Transverse colon (tissue), 4 donors: Measurements from ENCODE around the gene RFC2. TPM values are rescaled to one million over a fixed set of nuclear protein-coding genes. Genes with fewer than 3 reads are reported as not detected.
A peak's percentile ranks its signal among the peaks of the same experiment; 100 is the strongest.
"Not testable (repeated sequence)": the region's sequence is repeated elsewhere in the genome, so short reads cannot be mapped to it uniquely, and the experiment has no call there.

ENCODE experiments used
- DNase-seq: peaks from one replicate; pipeline ENCODE4 v3.0.0-alpha.2; 2019
- H3K27ac ChIP-seq, 4 donors: fragments of 200-600 bp; sonication (generic); 2 replicates each; pipeline ENCODE4 v1.5.1; 2016 to 2018; ENCODE audit warnings: inconsistent platforms in 4 of 4
- H3K27me3 ChIP-seq: fragments of 200-600 bp; sonication (generic); 2 replicates; pipeline ENCODE4 v1.5.1; 2017; ENCODE audit warnings: inconsistent platforms
- H3K36me3 ChIP-seq, 4 donors: fragments of 200-600 bp; sonication (generic); 2 replicates each; pipeline ENCODE4 v1.5.1; 2017 to 2019; ENCODE audit warnings: inconsistent platforms in 4 of 4
- H3K4me1 ChIP-seq, 4 donors: fragments of 200-600 bp; sonication (generic); 2 replicates each; pipeline ENCODE4 v1.5.1; 2017 to 2020; ENCODE audit warnings: inconsistent platforms in 4 of 4
- H3K4me3 ChIP-seq, 4 donors: fragments of 200-600 bp; sonication (generic); 1 replicate in 1 of 4; 2 replicates in 3 of 4; pipeline versions ENCODE4 v1.5.1 to v1.6.1; 2017 to 2019; ENCODE audit warnings: inconsistent platforms in 4 of 4
- H3K9me3 ChIP-seq, 2 donors: fragments of 200-600 bp; sonication (generic); 2 replicates each; pipeline ENCODE4 v1.5.1; 2017 to 2019; ENCODE audit warnings: inconsistent platforms in 2 of 2
- EP300 ChIP-seq: sonication (generic); formaldehyde crosslinking; IDR thresholded peaks from one replicate; pipeline ENCODE4 v1.6.1; 2017; ENCODE audit warnings: antibody characterized with exemption, low read depth
- POLR2A ChIP-seq: fragments of 450-650 bp; IDR thresholded peaks from one replicate; pipeline ENCODE4 v1.6.1; 2016; ENCODE audit warnings: antibody characterized with exemption, mild to moderate bottlenecking, moderate library complexity
- POLR2AphosphoS5 ChIP-seq, 3 donors: sonication (generic); formaldehyde crosslinking; IDR thresholded peaks; one replicate each; pipeline ENCODE4 v1.6.1; 2016; ENCODE audit warnings: antibody characterized with exemption in 3 of 3
- WGBS, 2 donors: methylation state at CpG; one replicate each; pipeline ENCODE4 v1.1.5; 2018; ENCODE audit warnings: low coverage in 1 of 2; 5-methylcytosine and 5-hydroxymethylcytosine counted together
- in situ Hi-C, 4 donors: fragments of 200-750 bp; cut with MboI; loops; one replicate each; pipeline versions ENCODE4 v1.15.0 to v1.15.1; 2017; ENCODE audit warnings: low sequenced_read_pairs in 3 of 4, low pct_ligation_motif_present in 1 of 4, low pct_unique_long_range_greater_than_20kb in 1 of 4
- intact Hi-C: fragments of 100-400 bp; cut with DNase I; formaldehyde crosslinking; loops from one replicate; pipeline ENCODE4 v1.15.1; 2023; ENCODE audit warnings: low total_unique reads
- total RNA-seq, 4 donors: library from RNA; depleted of rRNA; stranded (reverse); fragments of >200 nt; gene quantifications; one replicate each; pipeline ENCODE4 v1.1.0, GENCODE V29; 2016
- TF ChIP-seq, protein P1 (sequence below), 5 experiments: fragments of 200-600 bp in 3 of 5; fragments of 450-650 bp in 2 of 5; sonication (generic) in 3 of 5; IDR thresholded peaks; 1 replicate in 2 of 5; 2 replicates in 3 of 5; pipeline ENCODE4 v1.5.1; 2016 to 2017; ENCODE audit warnings: antibody characterized with exemption in 5 of 5, inconsistent platforms in 3 of 5, mild to moderate bottlenecking in 2 of 5, moderate library complexity in 1 of 5

RFC2 gene
- total RNA-seq, 4 donors from 2014 or later = 6.7 to 17.3 (median 9.3) TPM

DNA sequence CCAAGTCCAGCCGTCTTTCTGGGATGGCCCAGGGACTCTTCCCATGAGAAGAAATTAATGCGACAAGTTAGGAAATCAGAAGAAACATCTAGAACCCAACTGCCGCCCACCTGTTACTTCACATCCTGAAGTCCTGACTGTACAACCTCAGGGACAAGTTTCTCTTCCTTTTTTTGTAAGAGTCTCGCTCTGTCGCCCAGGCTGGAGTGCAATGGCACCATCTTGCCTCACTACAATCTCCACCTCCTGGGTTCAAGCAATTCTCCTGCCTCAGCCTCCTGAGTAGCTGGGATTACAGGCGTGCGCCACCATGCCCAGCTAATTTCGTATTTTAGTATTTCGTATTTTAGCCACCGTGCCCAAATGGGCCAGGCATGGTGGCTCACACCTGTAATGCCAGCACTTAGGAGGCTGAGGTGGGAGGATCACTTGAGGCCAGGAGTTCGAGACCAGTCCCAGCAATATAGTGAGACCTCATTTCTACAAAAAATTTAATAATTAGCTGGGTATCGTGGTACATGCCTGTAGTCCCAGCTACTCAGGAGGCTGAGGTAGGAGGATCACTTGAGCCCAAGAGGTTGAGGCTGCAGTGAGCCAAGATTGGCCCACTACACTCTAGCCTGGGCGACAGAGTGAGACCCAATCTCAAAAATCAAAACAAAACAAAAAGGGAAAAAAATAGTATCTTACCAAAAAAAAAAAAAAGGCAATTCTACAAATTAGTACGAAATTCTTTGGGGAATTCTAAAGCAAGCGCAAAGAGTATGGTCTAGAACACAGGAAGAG lies 23.6 kb downstream of the RFC2 start:
- H3K9me3 ChIP-seq = no peaks in the 10 kb centered on the region
- no peaks in the 10 kb centered on the region for H3K4me1 ChIP-seq
- H3K27ac ChIP-seq = no peak overlapping the region
- H3K4me3 ChIP-seq = no peak overlapping the region
- in situ Hi-C loops (no loop called here), intact Hi-C loops (no loop called here)
- DNase-seq = no peak
- 85 to 93% methylated on average over 9 to 15 of the region's 15 CpGs for WGBS, 2 donors
- TF ChIP-seq POLR2A (no peak), POLR2AphosphoS5 (IDR thresholded peaks at IDR 0.05) (no peak)
- no peaks in the 10 kb centered on the region for H3K27me3 ChIP-seq
- peaks cover 0 to 26% (median 3%) of the 10 kb centered on the region in 4 donors for H3K36me3 ChIP-seq

DNA sequence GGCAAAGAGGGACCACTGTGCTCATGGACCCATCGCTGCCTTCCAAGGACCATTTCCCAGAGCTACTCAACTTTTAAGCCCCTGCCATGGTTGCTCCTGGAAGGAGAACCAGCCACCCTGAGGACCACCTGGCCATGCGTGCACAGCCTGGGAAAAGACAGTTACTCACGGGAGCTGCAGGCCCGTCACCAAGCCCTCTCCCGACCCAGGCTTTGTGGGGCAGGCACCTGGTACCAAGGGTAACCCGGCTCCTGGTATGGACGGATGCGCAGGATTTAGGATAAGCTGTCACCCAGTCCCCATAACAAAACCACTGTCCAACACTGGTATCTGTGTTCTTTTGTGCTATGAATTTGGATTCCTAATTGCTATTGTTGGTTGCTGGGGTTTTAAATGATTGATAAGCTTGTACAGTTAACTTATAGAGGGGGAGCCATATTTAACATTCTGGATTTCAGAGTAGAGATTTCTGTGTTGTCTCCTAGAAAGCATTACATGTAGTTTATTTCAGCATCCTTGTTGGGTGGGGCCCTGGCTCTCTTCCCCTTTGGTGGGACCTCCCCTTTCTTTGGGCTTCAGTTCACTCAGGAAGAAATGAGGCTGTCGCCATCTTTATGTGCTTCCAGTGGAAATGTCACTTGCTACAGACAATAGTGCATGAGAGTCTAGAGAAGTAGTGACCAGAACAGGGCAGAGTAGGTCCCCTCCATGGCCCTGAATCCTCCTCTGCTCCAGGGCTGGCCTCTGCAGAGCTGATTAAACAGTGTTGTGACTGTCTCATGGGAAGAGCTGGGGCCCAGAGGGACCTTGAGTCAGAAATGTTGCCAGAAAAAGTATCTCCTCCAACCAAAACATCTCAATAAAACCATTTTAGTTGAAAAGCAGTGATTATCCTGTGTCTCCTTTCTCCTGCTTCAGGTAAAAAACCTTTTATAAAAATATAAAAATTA lies 25.0 kb downstream of the RFC2 start:
- Histone ChIP-seq H3K27ac (no peak overlapping the region), H3K9me3 (no peaks in the 10 kb centered on the region), H3K4me3 (no peak overlapping the region), H3K27me3 (no peaks in the 10 kb centered on the region), H3K4me1 (no peaks in the 10 kb centered on the region), H3K36me3 (peaks cover 0 to 18% (median 0%) of the 10 kb centered on the region in 4 donors)
- 93% methylated on average over 9 of the region's 9 CpGs; no CpG with 5 or more reads in 1 of the 2 donors for WGBS, 2 donors
- in situ Hi-C loops (no loop called here), intact Hi-C loops (no loop called here)
- no peak for TF ChIP-seq POLR2AphosphoS5 (IDR thresholded peaks at IDR 0.05)
- TF ChIP-seq POLR2A = no peak
- TF ChIP-seq, protein P1, sequence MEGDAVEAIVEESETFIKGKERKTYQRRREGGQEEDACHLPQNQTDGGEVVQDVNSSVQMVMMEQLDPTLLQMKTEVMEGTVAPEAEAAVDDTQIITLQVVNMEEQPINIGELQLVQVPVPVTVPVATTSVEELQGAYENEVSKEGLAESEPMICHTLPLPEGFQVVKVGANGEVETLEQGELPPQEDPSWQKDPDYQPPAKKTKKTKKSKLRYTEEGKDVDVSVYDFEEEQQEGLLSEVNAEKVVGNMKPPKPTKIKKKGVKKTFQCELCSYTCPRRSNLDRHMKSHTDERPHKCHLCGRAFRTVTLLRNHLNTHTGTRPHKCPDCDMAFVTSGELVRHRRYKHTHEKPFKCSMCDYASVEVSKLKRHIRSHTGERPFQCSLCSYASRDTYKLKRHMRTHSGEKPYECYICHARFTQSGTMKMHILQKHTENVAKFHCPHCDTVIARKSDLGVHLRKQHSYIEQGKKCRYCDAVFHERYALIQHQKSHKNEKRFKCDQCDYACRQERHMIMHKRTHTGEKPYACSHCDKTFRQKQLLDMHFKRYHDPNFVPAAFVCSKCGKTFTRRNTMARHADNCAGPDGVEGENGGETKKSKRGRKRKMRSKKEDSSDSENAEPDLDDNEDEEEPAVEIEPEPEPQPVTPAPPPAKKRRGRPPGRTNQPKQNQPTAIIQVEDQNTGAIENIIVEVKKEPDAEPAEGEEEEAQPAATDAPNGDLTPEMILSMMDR (IDR thresholded peaks at IDR 0.05) = no peak
- no peak for TF ChIP-seq EP300
- no peak for DNase-seq

DNA sequence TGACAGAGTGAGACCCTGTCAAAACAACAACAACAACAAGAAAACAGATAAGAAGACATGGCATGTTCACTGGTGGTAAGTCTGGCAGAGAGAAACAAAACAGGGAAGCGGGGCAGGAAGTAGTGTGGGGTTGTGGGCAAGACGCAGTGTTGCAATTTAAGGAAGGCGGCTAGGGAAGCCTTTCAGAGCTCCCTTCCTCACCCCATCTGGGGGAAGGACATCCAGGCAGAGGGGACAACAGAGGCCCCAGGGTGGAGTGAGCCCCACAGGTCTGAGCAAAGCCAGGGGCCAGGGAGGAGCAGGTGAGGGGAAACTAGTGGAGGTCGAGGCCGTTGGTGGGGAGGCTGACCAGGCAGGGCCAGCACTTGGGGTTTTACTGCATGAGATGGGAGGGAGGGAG lies 27.6 kb downstream of the RFC2 start:
- H3K4me3 ChIP-seq = no peak overlapping the region
- peak; percentile 22 for DNase-seq
- H3K36me3 ChIP-seq = peaks cover 0 to 6% (median 0%) of the 10 kb centered on the region in 4 donors
- intact Hi-C loops (no loop called here), in situ Hi-C loops (no loop called here)
- no peak overlapping the region for H3K27ac ChIP-seq
- H3K27me3 ChIP-seq = no peaks in the 10 kb centered on the region
- H3K9me3 ChIP-seq = no peaks in the 10 kb centered on the region
- 77 to 86% methylated on average over 5 of the region's 5 CpGs for WGBS, 2 donors
- no peak for TF ChIP-seq POLR2A
- TF ChIP-seq POLR2AphosphoS5 (IDR thresholded peaks at IDR 0.05) = no peak
- TF ChIP-seq, protein P1 (IDR thresholded peaks at IDR 0.05) = no peak
- TF ChIP-seq EP300 = no peak
- H3K4me1 ChIP-seq = no peaks in the 10 kb centered on the region

DNA sequence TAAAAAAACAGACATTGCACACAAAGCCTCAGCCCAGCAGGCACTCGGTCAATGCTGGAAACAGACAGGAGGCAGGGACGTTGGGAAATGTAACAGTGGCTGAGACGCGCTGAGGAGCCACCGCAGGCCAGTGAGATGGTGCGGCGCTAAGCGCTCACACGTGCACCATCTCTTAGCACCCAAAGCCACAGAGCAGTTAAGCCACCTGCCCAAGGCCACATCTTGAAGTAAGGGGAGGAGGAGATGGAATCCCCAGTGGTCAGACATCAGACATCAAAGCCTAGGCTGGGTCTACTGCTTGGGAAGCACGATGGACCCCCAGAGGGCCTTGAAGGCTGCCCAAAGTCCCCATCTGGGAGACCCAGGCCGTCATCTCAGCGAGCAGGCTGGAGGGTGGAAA lies 28.8 kb downstream of the RFC2 start:
- Histone ChIP-seq H3K27me3 (no peaks in the 10 kb centered on the region), H3K27ac (no peak overlapping the region), H3K4me3 (no peak overlapping the region), H3K9me3 (no peaks in the 10 kb centered on the region), H3K36me3 (no peaks in the 10 kb centered on the region), H3K4me1 (no peaks in the 10 kb centered on the region)
- no peak for TF ChIP-seq POLR2AphosphoS5 (IDR thresholded peaks at IDR 0.05)
- TF ChIP-seq, protein P1 (IDR thresholded peaks at IDR 0.05) = no peak
- TF ChIP-seq POLR2A = no peak
- no peak for TF ChIP-seq EP300
- in situ Hi-C loops = no loop called here
- no peak for DNase-seq
- WGBS, 2 donors = 87 to 90% methylated on average over 7 to 12 of the region's 12 CpGs
- intact Hi-C loops = no loop called here

DNA sequence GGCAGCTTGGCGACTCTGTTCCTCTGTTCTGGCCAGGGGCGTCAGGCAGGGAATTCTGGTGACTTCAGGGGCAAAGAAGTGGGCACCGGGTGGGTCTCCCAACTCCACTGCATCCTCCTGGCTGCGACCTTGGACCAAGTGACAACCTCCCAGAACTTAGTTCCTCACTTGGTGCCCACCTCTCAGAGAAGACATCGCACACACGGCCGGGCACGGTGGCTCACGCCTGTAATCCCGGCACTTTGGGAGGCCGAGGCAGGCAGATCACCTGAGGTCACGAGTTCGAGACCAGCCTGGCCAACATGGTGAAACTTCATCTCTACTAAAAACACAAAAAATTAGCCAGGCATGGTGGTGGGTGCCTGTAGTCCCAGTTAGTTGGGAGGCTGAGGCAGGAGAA lies 29.3 kb downstream of the RFC2 start:
- 87% methylated on average over 13 of the region's 13 CpGs; no CpG with 5 or more reads in 1 of the 2 donors for WGBS, 2 donors
- H3K9me3 ChIP-seq, DNase-seq, H3K36me3 ChIP-seq, in situ Hi-C loops, H3K4me1 ChIP-seq, intact Hi-C loops, H3K27me3 ChIP-seq, H3K4me3 ChIP-seq, H3K27ac ChIP-seq: not testable (repeated sequence)
